Measurements from ENCODE around the gene ANO10.
A peak's percentile ranks its signal among the peaks of the same experiment; 100 is the strongest.
"Not testable (repeated sequence)": the region's sequence is repeated elsewhere in the genome, so short reads cannot be mapped to it uniquely, and the experiment has no call there.

Gene ANO10

GRCh38 chr3:43621656-43622432, at the start of gene ANO10:
Gene ANO10, minus strand, starts transcription at chr3:43622011. Its CDS starts 16,159 bp downstream, at chr3:43605852.
- peak; percentile 99 for DNase-seq

- no peak for DNase-seq
Observed at GRCh38 chr3:43670635-43671522, 49.1 kb upstream of the ANO10 start.

GRCh38 chr3:43665011-43665410, 43.2 kb upstream of the ANO10 start:
- not testable (repeated sequence) for DNase-seq

DNA sequence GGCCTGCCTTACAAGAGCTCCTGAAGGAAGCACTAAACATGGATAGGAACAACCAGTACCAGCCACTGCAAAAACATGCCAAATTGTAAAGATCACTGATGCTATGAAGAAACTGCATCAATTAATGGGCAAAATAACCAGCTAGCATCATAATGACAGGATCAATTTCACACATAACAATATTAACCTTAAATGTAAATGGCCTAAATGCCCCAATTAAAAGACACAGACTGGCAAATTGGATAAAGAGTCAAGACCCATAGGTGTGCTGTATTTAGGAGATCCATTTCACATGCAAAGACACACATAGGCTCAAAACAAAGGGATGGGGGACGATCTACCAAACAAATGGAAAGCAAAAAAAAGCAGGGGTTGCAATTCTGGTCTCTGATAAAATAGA, 39.6 kb upstream of the ANO10 start:
- DNase-seq: not testable (repeated sequence)

DNA sequence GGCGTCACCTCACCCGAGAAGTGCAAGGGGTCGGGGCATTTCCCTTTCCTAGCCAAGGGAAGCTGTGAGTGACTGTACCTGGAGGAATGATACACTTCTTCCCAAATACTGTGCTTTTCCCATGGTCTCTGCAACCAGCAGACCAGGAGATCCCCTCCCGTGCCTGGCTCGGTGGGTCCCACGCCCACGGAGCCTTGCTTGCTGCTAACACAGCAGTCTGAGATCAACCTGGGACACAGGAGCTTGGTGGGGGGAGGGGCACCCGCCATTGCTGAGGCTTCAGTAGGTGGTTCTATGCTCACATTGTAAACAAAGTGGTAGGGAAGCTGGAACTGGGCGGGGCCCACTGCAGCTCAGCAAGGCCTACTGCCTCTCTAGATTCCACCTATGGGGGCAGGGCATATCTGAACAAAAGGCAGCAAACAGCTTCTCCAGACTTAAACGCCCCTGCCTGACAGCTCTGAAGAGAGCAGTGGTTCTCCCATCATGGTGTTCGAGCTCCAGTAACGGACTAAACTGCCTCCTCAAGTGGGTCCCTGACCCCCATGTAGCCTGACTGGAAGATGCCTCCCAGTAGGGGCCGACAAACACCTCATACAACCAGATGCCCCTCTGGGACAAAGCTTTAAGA, 37.6 kb upstream of the ANO10 start:
- no peak for DNase-seq

GRCh38 chr3:43656390-43656789, 34.6 kb upstream of the ANO10 start:
- DNase-seq: not testable (repeated sequence)

GRCh38 chr3:43650345-43650744, 28.5 kb upstream of the ANO10 start:
- DNase-seq: no peak

- no peak for DNase-seq
Observed at GRCh38 chr3:43649365-43649968, 27.7 kb upstream of the ANO10 start.

DNA sequence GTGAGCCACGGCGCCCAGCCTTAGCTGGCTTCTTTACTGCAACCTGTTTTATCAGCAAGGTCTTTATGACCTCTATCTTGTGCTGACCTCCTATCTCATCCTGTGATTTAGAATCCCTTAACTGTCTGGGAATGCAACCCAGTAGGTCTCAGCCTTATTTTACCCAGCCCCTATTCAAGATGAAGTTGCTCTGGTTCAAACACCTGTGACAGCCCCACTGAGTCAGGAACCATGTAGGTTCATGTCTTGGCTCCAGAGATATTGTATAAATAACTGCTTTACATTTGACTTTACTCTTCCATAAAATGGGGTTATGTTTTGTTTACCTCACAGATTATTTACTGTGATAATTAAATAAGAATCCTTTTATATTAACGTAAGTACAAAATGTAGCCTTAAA, 27.1 kb upstream of the ANO10 start:
- no peak for DNase-seq

DNA sequence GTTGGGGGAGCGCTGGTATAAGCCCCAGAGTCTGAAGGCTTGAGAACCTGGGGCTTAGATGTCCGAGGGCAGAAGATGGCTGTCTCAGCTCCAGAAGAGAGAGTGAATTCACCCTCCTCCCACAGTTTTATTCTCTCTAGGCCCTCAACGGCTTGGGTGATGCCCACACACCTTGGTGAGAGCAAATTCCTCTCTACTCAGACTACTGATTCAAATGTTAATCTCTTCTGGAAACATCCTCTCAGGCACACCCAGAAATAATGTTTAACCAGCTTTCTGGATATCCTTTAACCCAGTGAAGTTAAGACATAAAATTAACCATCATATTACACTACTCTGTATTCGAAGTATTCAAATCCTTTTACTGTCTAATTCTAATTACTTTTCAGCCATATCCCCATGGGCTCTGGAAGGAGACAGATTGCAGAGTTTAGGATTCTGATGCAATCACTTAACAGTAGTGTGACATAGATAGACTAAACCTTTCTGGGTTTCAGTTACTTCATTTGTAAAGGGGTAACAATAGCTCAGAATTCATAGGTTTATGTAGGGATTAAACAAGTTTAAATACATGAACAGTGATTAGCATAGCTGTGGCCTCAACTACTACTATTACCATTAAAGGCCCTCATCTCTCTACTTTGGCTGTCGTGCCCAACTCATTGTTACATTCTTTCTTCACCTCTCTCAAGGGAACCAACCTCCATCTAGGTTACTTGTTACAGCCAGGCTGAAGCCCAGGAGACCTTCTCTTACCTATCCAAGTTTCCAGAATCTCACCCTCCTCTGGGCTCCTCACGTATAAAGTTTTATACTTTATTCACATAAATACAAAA, 25.7 kb upstream of the ANO10 start:
- no peak for DNase-seq

DNA sequence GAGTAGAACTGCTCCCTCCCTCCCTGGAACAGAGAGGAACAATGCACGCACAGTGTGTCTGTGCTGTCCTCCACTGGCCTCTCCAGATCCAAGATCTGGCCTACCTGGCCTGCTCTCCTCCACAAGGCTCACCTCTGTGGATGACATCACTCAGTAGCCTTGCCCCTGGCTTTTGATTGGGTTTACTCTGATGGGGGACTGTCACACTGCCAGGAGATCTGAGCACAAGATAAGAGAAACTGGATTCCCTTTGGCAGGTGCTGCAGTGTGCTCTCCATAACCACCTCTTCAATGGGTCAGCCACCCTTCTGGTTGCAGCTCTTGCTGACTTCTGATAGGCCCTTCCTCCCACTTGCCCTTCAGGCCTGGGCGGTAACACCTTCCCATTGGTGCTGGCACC, 22.6 kb upstream of the ANO10 start:
- DNase-seq: no peak

DNA sequence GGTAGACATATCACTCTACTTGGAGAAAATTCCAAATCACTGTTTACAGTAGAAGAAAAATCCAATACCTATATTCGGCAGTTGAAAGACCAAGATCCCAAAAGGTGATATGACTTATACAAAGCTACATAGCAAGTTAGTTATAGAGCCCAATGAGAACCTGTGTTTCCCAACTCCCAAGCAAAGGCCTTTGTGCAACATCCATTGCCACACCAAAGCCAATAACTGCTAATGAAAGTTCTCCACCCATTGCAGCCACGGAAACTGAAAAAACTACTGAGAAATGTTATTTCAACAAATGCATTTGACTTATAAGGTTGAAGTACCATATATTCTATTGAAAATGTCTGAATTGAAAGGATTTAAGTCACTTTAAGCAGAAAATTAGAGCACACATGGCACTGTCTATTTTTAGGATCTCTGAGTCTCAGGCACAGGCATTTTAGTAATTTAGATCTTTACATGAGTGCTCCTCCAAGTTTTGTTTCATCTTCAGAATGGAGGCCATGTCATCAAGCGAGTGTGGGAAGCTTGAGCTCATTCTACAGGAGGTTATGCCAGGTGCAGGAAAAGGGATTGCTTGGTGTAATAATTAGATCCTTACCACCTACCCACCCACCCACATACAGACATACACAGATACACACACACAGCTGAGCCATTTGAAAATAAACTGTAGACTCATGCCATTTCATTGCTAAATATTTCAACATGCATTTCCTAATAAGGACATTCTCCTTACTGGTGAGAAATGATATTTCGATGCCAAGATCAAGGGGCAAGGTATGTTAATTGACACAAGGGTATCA, 19.7 kb upstream of the ANO10 start:
- DNase-seq: peak; percentile 77

DNA sequence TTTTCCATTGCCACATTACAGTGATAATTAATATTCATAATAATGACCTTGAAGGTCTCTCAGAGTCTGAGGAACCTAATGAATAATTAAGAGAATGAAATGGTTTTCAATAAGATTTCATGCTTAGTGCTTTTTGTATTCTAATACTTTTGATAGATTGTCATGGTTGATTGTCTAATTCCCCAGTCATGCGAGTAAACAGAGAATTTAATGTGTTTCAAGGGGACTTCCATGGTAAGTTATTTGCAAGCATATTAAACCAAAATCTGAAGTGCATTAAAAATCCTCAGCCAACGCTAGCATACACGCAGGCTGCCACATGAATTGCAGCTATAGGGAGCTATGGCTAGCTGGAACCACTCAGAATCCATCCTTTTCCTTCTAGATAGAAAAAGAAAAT, 18.9 kb upstream of the ANO10 start:
- no peak for DNase-seq

DNA sequence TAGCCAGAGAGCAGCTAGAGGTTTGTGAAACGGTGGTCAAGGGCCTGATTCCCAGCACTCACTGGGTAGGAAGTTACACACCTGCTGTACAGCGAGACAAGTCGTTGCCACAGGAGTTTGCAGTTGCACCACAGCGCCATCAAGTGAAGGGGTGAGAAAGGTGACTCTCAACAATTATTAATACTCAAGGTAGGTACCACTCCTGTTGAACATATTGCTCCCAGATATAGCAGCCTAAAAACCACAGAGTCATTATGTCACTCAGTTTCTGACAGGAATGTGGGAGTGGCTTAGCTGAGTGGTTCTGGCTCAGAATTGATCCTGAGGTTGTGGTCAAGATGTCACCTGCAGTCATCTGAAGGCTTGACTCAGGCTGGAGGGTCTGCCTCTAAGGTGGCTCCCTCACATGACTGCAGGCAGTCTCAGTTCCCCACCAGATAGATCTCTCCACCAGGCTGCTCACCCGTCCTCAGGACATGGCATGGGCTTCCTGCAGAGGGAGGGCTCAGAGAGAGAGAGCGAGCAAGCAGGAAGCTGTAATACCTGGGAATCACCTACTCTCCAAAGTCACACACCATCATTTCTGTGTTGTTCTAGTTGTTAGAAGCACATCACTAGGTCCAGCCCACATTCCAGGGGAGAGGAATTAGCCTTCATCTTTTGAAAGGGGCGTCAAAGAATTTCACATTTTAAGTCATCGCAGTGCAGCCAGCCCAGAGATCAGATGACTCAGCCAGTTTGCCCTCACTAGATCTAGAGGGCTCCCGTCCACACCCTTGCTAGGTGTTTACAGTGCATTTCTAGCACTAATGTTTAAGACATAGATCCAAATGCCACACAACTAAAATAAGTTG, 17.0 kb upstream of the ANO10 start:
- DNase-seq: no peak

- no peak for DNase-seq
Observed at GRCh38 chr3:43637702-43638101, 15.9 kb upstream of the ANO10 start.

DNA sequence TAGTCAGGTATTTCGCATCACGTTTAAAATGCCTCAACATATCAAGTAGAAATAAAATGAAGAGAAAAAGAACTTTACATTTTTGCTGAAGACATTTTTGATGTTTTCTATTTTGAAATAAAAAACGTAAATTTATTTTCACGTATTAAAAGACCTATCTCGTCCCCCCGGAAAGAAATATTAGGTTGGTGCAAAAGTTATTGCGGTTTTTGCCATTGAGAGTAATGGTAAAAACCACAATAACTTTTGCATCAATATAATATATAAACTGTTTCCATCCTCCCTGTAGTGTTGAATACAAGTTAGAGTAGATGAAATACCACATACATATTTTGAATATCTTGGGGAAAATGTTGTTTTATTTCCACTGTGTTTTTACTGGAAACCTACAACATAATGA, 11.2 kb upstream of the ANO10 start:
- no peak for DNase-seq

GRCh38 chr3:43632269-43632733, 10.5 kb upstream of the ANO10 start:
- DNase-seq: no peak

- no peak for DNase-seq
Observed at GRCh38 chr3:43629741-43630140, 7.9 kb upstream of the ANO10 start.

DNA sequence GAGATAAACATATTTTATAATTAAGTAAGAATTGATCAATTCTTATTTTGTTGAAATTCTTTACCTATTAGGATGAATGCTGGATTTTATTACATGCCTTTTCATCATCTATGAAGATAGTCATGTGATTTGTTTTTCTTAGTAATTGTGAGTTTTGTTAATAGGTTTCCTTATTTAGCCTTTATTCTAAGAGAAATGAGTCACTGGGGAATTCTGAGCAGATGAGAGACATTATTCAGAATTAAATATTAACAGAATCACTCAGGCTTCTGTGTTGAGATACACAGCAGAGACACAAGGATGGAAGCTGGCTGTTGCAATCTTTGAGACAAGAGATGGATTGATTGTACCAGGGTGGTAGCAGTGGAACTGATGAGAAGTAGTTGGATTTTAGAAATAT, 7.4 kb upstream of the ANO10 start:
- DNase-seq: peak; percentile 42

- no peak for DNase-seq
Observed at GRCh38 chr3:43627360-43627759, 5.5 kb upstream of the ANO10 start.

All from inflammatory macrophage treated with lipopolysaccharide for 4 hours (primary cell).